Putamen (tissue), 1 donor: ENCODE data around the gene DIPK1C.

Experiments used
- DNase-seq: peaks from one replicate; pipeline ENCODE4 v3.0.0-alpha.2; 2016; ENCODE audit warnings: low spot score

Gene DIPK1C

DNA sequence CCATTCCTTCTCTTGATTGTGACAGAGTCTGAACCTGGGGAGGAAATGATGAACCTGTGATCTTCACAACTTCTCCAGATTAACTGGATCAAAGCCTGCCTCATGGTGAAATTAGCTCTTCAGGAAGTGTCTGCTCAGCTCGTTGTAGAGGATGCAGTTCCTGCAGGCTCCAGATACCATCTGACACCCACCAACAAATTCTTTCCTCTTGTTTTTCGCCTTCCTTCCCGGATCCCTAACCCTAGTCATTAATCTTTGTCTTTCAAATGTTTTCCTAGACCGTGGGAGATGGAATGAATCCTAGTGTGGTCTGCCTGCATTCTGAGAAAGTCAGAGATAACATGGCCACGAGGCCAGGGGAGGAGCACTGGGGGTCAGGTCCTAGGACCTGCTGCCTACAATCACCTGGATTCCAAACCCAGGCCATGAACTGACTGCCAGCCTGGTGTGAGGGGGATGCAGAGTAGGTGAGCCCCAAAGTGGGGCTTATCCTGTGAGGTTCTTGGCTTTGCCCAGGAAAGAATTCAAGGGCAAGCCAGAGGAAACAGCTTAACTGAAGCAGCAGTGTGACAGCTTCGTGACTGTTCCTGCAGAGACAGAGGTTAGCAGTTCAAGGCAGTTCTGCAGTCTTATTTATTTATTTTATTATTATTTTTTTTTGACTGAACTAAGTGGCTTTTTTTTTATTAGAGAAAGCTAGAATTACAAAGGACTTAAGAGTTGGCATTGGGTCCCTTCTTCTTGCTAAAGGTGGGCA lies 67.8 kb downstream of the DIPK1C start:
- no peak for DNase-seq

DNA sequence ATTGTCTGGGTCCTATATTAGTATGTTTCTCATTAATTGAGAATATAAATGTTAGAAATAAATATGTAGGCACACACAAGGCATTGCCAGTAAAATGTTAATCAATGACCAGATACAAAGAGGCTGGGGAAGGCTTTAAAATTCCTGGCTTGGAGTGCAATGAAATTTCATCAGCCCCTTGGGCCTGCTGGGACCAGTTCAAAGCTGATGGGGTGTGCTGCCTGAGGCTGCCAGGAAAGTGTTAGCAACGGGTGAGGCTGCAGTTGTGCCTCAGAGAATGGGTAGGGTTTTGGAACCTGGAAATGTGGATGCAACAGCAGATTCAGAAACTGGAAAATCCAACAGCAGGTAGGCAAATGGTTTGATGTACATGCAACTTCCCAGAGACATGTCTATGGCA lies 68.9 kb downstream of the DIPK1C start:
- no peak for DNase-seq

DNA sequence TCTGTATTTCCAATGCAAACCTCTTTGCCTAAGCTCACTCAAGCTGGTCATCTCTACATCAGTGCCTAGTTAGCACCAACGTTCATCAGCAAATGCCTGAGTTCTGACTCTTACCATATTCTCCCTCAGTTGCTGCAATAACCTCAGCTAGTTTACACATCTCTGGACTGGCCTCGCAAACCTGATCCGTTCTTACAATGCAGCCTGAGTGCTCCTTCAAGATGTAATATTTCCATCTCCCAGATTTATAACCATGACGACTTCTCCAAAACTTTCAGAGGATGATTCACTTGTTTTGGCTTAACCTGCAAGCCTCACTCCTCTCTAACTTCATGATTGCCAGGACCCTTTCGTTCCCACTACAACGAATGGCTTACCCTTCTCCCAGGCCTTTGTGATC lies 69.7 kb downstream of the DIPK1C start:
- DNase-seq, result no peak
